B cell (primary cell): ENCODE results near the gene FAF1. TPM values are rescaled to one million over a fixed set of nuclear protein-coding genes. Genes with fewer than 3 reads are reported as not detected.

Experiments
- ATAC-seq: fragments of 200-7000 bp; cut with Tn5 transposase; one replicate; pipeline ENCODE4 v1.10.0; 2021; ENCODE audit warnings: low read depth, mild to moderate bottlenecking, moderate number of reproducible peaks, moderate library complexity
- CTCF ChIA-PET: fragments of 350-600 bp; sonication (Branson Sonifier 250); formaldehyde crosslinking; loops from one replicate; lab custom pipeline; 2021; ENCODE audit warnings: antibody characterized with exemption, inconsistent platforms; lab: Charles Lee
- POLR2A ChIA-PET: fragments of 350-600 bp; sonication (Branson Sonifier 250); formaldehyde crosslinking; loops from one replicate; lab custom pipeline; 2021; ENCODE audit warnings: antibody characterized with exemption; lab: Charles Lee
- DNase-seq: peaks from one replicate; pipeline ENCODE4 v3.0.0; 2013
- H2AFZ ChIP-seq: 2 replicates; pipeline ENCODE4 v1.6.1; 2012; ENCODE audit warnings: mild to moderate bottlenecking, low read depth, low read length; ENCODE audit not compliant: insufficient read depth, poor library complexity, severe bottlenecking
- H3K27ac ChIP-seq, 2 donors: 1 replicate in 1 of 2; 2 replicates in 1 of 2; pipeline ENCODE4 v1.5.1; 2012 to 2013; ENCODE audit warnings: low read length in 2 of 2, mild to moderate bottlenecking in 2 of 2, moderate library complexity in 1 of 2
- H3K27me3 ChIP-seq, 4 experiments: fragments of 200-600 bp in 1 of 4; sonication (generic) in 1 of 4; replicated peaks in 1 of 4; 1 replicate in 2 of 4; 2 replicates in 2 of 4; pipeline versions ENCODE4 v1.6.1 to v1.7.0; 2013 to 2016; ENCODE audit warnings: low read length in 3 of 4, mild to moderate bottlenecking in 2 of 4, mixed read lengths in 1 of 4, moderate library complexity in 1 of 4; ENCODE audit not compliant: insufficient read depth in 4 of 4, control insufficient read depth in 3 of 4; ENCODE audit errors: control extremely low read depth in 1 of 4
- H3K36me3 ChIP-seq, 2 experiments: replicated peaks in 1 of 2; 1 replicate in 1 of 2; 2 replicates in 1 of 2; pipeline versions ENCODE4 v1.6.1 to v1.7.1; 2013; ENCODE audit warnings: low read length in 1 of 2; ENCODE audit not compliant: insufficient read depth in 2 of 2, control insufficient read depth in 1 of 2; ENCODE audit errors: control extremely low read depth in 1 of 2, extremely low read depth in 1 of 2
- H3K4me1 ChIP-seq, 2 donors: fragments of 200-600 bp in 1 of 2; sonication (generic) in 1 of 2; 1 replicate in 1 of 2; 2 replicates in 1 of 2; pipeline versions ENCODE4 v1.5.1 to v1.6.1; 2013 to 2017; ENCODE audit warnings: low read length in 2 of 2; ENCODE audit not compliant: control insufficient read depth in 2 of 2, insufficient read depth in 2 of 2
- H3K4me2 ChIP-seq: replicated peaks from 2 replicates; pipeline ENCODE3; 2012; ENCODE audit warnings: mild to moderate bottlenecking, low read depth, low read length; ENCODE audit not compliant: poor library complexity, severe bottlenecking
- H3K4me3 ChIP-seq, 5 experiments: fragments of 200-600 bp in 1 of 5; sonication (generic) in 1 of 5; 1 replicate in 3 of 5; 2 replicates in 2 of 5; pipeline versions ENCODE4 v1.5.1 to v1.7.0; 2011 to 2016; ENCODE audit warnings: low read length in 4 of 5, mild to moderate bottlenecking in 4 of 5, low read depth in 2 of 5, control low read depth in 1 of 5, moderate library complexity in 1 of 5; ENCODE audit not compliant: insufficient read depth in 1 of 5; ENCODE audit errors: control extremely low read depth in 1 of 5, extremely low read depth in 1 of 5
- H3K79me2 ChIP-seq: fragments of 200-600 bp; sonication (generic); one replicate; pipeline ENCODE4 v1.6.0; 2016; ENCODE audit warnings: low read length; ENCODE audit not compliant: control insufficient read depth, insufficient read depth
- H3K9ac ChIP-seq: fragments of 200-600 bp; sonication (generic); 2 replicates; pipeline ENCODE4 v1.6.1; 2017; ENCODE audit warnings: mild to moderate bottlenecking, low read length, moderate library complexity
- H3K9me3 ChIP-seq, 3 donors: one replicate each; pipeline versions ENCODE4 v1.6.1 to v1.7.1; 2013; ENCODE audit warnings: low read length in 2 of 3; ENCODE audit not compliant: control insufficient read depth in 2 of 3, insufficient read depth in 1 of 3; ENCODE audit errors: control extremely low read depth in 1 of 3
- H4K20me1 ChIP-seq: 2 replicates; pipeline ENCODE4 v1.6.0; 2012; ENCODE audit warnings: mild to moderate bottlenecking, low read length; ENCODE audit not compliant: insufficient read depth, control insufficient read depth, poor library complexity, severe bottlenecking
- H3K27ac Mint-ChIP-seq: one replicate; pipeline ENCODE4 v1.8.0; 2021; ENCODE audit warnings: mixed read lengths
- H3K27me3 Mint-ChIP-seq: one replicate; pipeline ENCODE4 v1.8.0; 2021; ENCODE audit warnings: mixed read lengths
- H3K4me1 Mint-ChIP-seq: one replicate; pipeline ENCODE4 v1.8.0; 2021; ENCODE audit warnings: mixed read lengths
- H3K4me3 Mint-ChIP-seq: one replicate; pipeline ENCODE4 v1.8.0; 2021; ENCODE audit warnings: mixed read lengths
- H3K9me3 Mint-ChIP-seq: one replicate; pipeline ENCODE4 v1.8.0; 2022; ENCODE audit warnings: mixed read lengths; ENCODE audit not compliant: insufficient read depth
- EZH2 ChIP-seq: IDR thresholded peaks from 2 replicates; pipeline ENCODE4 v1.6.1; 2012; ENCODE audit warnings: borderline replicate concordance, low read depth, mild to moderate bottlenecking, moderate library complexity, low read length; ENCODE audit not compliant: insufficient read depth, poor library complexity, severe bottlenecking
- WGBS: methylation state at CpG from one replicate; pipeline ENCODE4 v1.1.5; 2013; ENCODE audit warnings: missing lambda C conversion rate; ENCODE audit not compliant: insufficient coverage; 5-methylcytosine and 5-hydroxymethylcytosine counted together
- intact Hi-C: fragments of 100-400 bp; cut with micrococcal nuclease; formaldehyde crosslinking; loops from one replicate; pipeline ENCODE4 v1.10.0; 2022
- polyA plus RNA-seq: library from polyadenylated mRNA; depleted of rRNA; stranded (reverse); fragments of >200 nt; gene quantifications from 2 replicates; pipeline ENCODE4 v1.2.3, GENCODE V29; 2012
- total RNA-seq, 2 donors: library from RNA; stranded (reverse); fragments of 120-200 nt in 1 of 2; gene quantifications; 1 replicate in 1 of 2; 2 replicates in 1 of 2; pipeline versions ENCODE4 v1.2.3 to v1.2.4, GENCODE V29; 2013 to 2022
- TF ChIP-seq, protein P1 (sequence below): fragments of 200-600 bp; IDR thresholded peaks from one replicate; pipeline ENCODE4 v1.8.0; 2022; ENCODE audit warnings: antibody characterized with exemption, mild to moderate bottlenecking

The FAF1 gene
- total and polyA plus RNA-seq, 2 donors (not counting 1 experiment from before 2014, with no cell fraction given) = 10.1 to 58.4 TPM

DNA sequence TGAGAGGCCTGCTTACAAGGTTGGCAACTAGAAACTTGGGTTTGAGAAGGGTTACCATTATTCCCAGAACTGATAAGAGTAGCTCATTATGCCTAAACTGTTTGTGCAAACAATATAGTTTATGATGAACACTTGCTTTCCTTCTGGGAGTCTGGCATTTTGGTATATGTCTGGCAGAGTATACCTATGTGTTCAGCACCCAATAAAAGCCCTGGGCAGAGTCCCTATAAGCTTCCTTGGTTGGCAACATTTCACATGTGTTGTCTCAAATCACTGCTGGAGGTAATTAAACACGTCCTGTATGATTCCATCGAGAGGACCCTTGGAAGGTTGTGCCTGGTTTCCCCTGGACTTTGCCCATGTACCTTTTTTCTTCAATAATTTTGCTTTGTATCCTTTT is 497.1 kb downstream of the FAF1 start:
- no peaks in the 10 kb centered on the region for H3K79me2 ChIP-seq
- H3K9ac ChIP-seq = no peak overlapping the region
- H3K4me3 ChIP-seq = no peak overlapping the region
- no peaks in the 10 kb centered on the region for H4K20me1 ChIP-seq
- no peaks in the 10 kb centered on the region for H3K27me3 ChIP-seq
- H3K4me3 Mint-ChIP-seq = no peak overlapping the region
- no peak for DNase-seq
- TF ChIP-seq, protein P1, sequence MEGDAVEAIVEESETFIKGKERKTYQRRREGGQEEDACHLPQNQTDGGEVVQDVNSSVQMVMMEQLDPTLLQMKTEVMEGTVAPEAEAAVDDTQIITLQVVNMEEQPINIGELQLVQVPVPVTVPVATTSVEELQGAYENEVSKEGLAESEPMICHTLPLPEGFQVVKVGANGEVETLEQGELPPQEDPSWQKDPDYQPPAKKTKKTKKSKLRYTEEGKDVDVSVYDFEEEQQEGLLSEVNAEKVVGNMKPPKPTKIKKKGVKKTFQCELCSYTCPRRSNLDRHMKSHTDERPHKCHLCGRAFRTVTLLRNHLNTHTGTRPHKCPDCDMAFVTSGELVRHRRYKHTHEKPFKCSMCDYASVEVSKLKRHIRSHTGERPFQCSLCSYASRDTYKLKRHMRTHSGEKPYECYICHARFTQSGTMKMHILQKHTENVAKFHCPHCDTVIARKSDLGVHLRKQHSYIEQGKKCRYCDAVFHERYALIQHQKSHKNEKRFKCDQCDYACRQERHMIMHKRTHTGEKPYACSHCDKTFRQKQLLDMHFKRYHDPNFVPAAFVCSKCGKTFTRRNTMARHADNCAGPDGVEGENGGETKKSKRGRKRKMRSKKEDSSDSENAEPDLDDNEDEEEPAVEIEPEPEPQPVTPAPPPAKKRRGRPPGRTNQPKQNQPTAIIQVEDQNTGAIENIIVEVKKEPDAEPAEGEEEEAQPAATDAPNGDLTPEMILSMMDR = no peak
- no peak for TF ChIP-seq EZH2
- H3K4me1 ChIP-seq = no peaks in the 10 kb centered on the region
- H3K27ac Mint-ChIP-seq = no peak overlapping the region
- ChIA-PET POLR2A (no interaction called here), CTCF (no interaction called here)
- H3K27ac ChIP-seq = no peak overlapping the region
- no peaks in the 10 kb centered on the region for H3K9me3 Mint-ChIP-seq
- H2AFZ ChIP-seq = no peak overlapping the region
- no peak overlapping the region for H3K4me2 ChIP-seq
- ATAC-seq = no peak
- no peaks in the 10 kb centered on the region for H3K4me1 Mint-ChIP-seq
- peaks cover 4 to 6% of the 10 kb centered on the region in 2 experiments for H3K36me3 ChIP-seq
- WGBS = 100% methylated on average over 1 of the region's 2 CpGs
- H3K9me3 ChIP-seq = no peaks in the 10 kb centered on the region
- H3K27me3 Mint-ChIP-seq = no peaks in the 10 kb centered on the region
- intact Hi-C loops = no loop called here

DNA sequence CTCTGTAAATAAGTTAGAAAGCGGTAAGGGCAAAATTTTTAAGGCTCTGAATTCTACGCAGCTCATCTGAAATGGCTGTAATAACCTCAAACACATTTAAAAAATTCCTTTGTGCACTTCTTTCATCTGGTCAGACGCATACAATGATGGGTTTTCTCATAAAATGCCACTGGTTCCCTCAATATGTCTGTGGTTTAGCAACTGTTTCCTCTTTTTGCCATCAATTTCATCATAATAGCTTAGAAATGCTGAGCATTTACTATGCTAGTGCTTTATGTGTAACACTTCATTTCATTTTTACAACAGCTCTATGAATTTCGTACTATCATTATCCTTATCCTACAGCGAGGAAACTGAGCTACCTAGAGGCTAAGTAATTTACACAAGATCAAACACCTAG is 501.6 kb downstream of the FAF1 start:
- ATAC-seq = no peak
- WGBS = 66% methylated on average over 2 of the region's 5 CpGs
- POLR2A ChIA-PET = no interaction called here

More for the DNA sequence above, 501.6 kb downstream of the FAF1 start:
- CTCF ChIA-PET = interaction anchor here (1.1 to 1.4 kb wide), 2 partner anchors 9 to 16 kb away, joined by 3 to 4 read pairs; no protein-coding TSS in a partner anchor
- H3K36me3 ChIP-seq = peaks cover 1 to 4% of the 10 kb centered on the region in 2 experiments
- no peaks in the 10 kb centered on the region for H3K9me3 ChIP-seq
- no peaks in the 10 kb centered on the region for H4K20me1 ChIP-seq
- H3K9ac ChIP-seq = no peak overlapping the region
- H3K4me3 Mint-ChIP-seq = no peak overlapping the region
- no peaks in the 10 kb centered on the region for H3K79me2 ChIP-seq
- H3K9me3 Mint-ChIP-seq = no peaks in the 10 kb centered on the region
- no peak overlapping the region for H2AFZ ChIP-seq
- no peaks in the 10 kb centered on the region for H3K4me1 Mint-ChIP-seq
- intact Hi-C loops = no loop called here
- H3K27me3 ChIP-seq = no peaks in the 10 kb centered on the region
- DNase-seq = no peak
- H3K27me3 Mint-ChIP-seq = no peaks in the 10 kb centered on the region
- H3K4me1 ChIP-seq = no peaks in the 10 kb centered on the region
- no peak overlapping the region for H3K4me2 ChIP-seq
- H3K27ac ChIP-seq = no peak overlapping the region
- no peak overlapping the region for H3K4me3 ChIP-seq
- no peak overlapping the region for H3K27ac Mint-ChIP-seq
- no peak for TF ChIP-seq EZH2
- TF ChIP-seq, protein P1 = no peak
